Measurements from ENCODE around the gene HSPE1. TPM values are rescaled to one million over a fixed set of nuclear protein-coding genes. Genes with fewer than 3 reads are reported as not detected.

Gene HSPE1
- total RNA-seq, 1 experiment from 2014 or later, result 291 TPM

DNA sequence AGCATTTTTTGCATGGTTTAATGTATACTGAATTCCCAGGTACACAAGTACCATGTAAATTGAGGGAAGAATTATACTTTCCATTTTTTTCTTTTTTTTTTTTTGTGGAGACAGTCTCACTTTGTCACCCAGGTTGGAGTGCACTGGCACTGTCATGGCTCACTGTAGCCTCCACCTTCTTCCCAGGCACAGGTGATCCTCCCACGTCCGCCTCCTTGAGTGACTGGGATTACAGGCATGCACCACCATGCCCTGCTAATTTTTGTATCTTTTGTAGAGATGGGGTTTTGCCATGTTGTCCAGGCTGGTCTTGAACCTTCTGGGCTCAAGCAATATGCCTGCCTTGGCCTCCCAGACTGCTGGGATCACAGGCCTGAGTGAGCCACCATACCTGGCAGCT lies 3.8 kb downstream of the HSPE1 start (continued):
- TF ChIP-seq SRF (IDR thresholded peaks at IDR 0.05; ENCODE audit: low read depth) (no peak), POLR2A (IDR thresholded peaks at IDR 0.05; ENCODE audit: borderline replicate concordance, extremely low read depth, insufficient read depth, insufficient read length) (no peak), ZFX (IDR thresholded peaks at IDR 0.05) (no peak), POLR2AphosphoS5 (IDR thresholded peaks at IDR 0.05; ENCODE audit: low read depth, low read length) (no peak; the same call in 1 of the 2 replicates), ZNF274 (IDR thresholded peaks at IDR 0.05; ENCODE audit: low read depth, low read length) (no peak), EZH2phosphoT487 (IDR thresholded peaks at IDR 0.05; ENCODE audit: borderline replicate concordance) (no peak), CBX3 (IDR thresholded peaks at IDR 0.05; ENCODE audit: low read depth) (no peak), EZH2 (IDR thresholded peaks at IDR 0.05) (no peak), YY1 (IDR thresholded peaks at IDR 0.05; ENCODE audit: extremely low read depth, insufficient replicate concordance, low read depth, low read length) (no peak), SIN3A (IDR thresholded peaks at IDR 0.05; ENCODE audit: low read depth) (no peak)
- TF ChIP-seq, protein P1, sequence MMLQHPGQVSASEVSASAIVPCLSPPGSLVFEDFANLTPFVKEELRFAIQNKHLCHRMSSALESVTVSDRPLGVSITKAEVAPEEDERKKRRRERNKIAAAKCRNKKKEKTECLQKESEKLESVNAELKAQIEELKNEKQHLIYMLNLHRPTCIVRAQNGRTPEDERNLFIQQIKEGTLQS (IDR thresholded peaks at IDR 0.05), result no peak

DNA sequence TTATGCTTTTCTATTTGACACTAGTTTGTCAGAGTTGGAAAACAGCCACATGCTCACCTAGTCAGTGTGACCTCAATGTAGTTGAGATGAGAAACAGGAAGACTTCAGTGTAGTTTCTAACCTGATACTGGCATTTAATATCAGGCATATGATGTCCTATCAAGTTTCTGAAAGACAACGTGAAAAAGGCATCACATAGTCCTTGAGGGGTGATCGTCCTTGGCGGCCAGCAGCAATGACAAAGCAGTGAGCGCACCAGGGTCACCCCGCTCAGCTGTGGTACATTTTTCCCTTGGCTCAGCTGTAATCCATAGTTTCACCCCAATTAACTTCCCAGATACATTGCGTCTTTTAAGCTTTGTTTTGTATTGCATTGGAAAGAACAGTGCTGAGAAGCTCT lies 4.3 kb downstream of the HSPE1 start:
- POLR2A ChIA-PET, result interaction anchor here (1.7 kb wide), 1 partner anchor 11 kb away, joined by 6 read pairs; the partner anchor contains the start of gene MOB4
- no peaks in the 10 kb centered on the region for H3K27me3 ChIP-seq (ENCODE audit: insufficient read depth, low read length)

More for the DNA sequence above, 4.3 kb downstream of the HSPE1 start:
- H3K27ac ChIP-seq (ENCODE audit: low read depth, low read length), result no peak overlapping the region
- ATAC-seq (no peak), DNase-seq (ENCODE audit: low read depth, low spot score) (no peak)
- no peak overlapping the region for H3K4me2 ChIP-seq (ENCODE audit: low read length)
- no peaks in the 10 kb centered on the region for H3K9me2 ChIP-seq (ENCODE audit: insufficient read depth)
- H4K20me1 ChIP-seq (ENCODE audit: insufficient read depth), result peaks cover 22% of the 10 kb centered on the region; the same call in 1 of the 2 replicates
- peaks cover 0 to 12% of the 10 kb centered on the region in 2 experiments; a peak in 2 of 4 replicates for H3K4me1 ChIP-seq (ENCODE audit: control insufficient read depth in 1 of 2, insufficient read depth in 2 of 2, low read length in 2 of 2)
- intact Hi-C loops (cut with micrococcal nuclease), result loop anchor here (10.0 kb wide), 1 partner anchor 200 kb away; the partner anchor contains the start of gene MARS2
- H3K9ac ChIP-seq (ENCODE audit: low read length), result no peak overlapping the region
- H2AFZ ChIP-seq (ENCODE audit: low read depth, low read length, poor library complexity, severe bottlenecking), result no peak overlapping the region
- H3K36me3 ChIP-seq (ENCODE audit: control insufficient read depth in 1 of 2, insufficient read depth in 2 of 2, low read length in 2 of 2), result peaks cover 11 to 43% of the 10 kb centered on the region in 2 experiments; a peak in 2 of 4 replicates
- no TSS peak for BruUV-seq (replicated peaks)
- H3K79me2 ChIP-seq (ENCODE audit: insufficient read depth, low read length), result peaks cover 48% of the 10 kb centered on the region
- H3K4me3 ChIP-seq (replicated peaks in 1 of 2; ENCODE audit: low read depth in 1 of 2, low read length in 2 of 2), result no peak overlapping the region
- RAD21 ChIA-PET (ENCODE audit: low non-redundant PET in 1 of 2, low total read pairs in 2 of 2, uncharacterized antibody in 2 of 2, unreplicated experiment in 2 of 2), result no interaction called here
- CTCF ChIA-PET, result no interaction called here
- no peaks in the 10 kb centered on the region for H3K9me3 ChIP-seq (ENCODE audit: control insufficient read depth in 1 of 2, insufficient read depth in 1 of 2, low read depth in 1 of 2, low read length in 2 of 2)
- TF ChIP-seq CBX3 (IDR thresholded peaks at IDR 0.05; ENCODE audit: low read depth) (no peak), FOSL1 (IDR thresholded peaks at IDR 0.05; ENCODE audit: low read depth) (no peak), CEBPB (IDR thresholded peaks at IDR 0.05; ENCODE audit: low read depth) (no peak), RAD21 (IDR thresholded peaks at IDR 0.05; ENCODE audit: low read depth) (no peak), ZNF274 (IDR thresholded peaks at IDR 0.05; ENCODE audit: low read depth, low read length) (no peak), EZH2phosphoT487 (IDR thresholded peaks at IDR 0.05; ENCODE audit: borderline replicate concordance) (no peak), EGR1 (IDR thresholded peaks at IDR 0.05; ENCODE audit: low read depth) (no peak), POLR2A (IDR thresholded peaks at IDR 0.05; ENCODE audit: borderline replicate concordance, extremely low read depth, insufficient read depth, insufficient read length) (no peak)
